ENCODE results near the gene C17orf75.

DNA sequence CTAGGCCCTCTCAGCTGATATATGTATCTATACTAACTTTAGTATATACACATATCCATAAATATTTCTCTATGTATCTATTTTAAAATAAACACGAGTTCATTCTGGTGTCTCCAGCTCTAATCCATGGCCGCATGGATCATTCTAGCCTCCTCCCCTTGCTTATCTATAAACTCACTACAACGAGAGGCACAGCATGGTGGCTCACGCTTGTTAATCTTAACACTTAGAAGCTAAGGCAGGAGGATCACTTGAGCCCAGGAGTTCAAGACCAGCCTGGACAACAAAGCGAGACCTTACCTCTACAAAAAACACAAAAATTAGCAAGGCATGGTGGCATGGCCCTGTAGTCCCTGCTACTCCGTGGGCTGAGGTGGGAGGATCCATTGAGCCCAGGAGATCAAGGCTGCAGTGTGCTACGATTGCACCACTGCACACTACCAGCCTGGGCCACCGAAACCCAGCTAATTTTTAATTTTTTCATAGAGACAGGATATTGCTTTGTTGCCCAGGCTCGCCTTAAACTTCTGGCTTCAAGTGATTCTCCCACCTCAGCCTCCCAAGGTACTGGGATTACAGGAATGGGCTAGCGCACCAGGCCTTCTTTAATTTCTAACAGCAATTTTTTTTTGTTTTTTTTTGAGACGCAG, 4.1 kb upstream of the C17orf75 start:
- TF ChIP-seq EZH2phosphoT487 (IDR thresholded peaks at IDR 0.05; ENCODE audit: borderline replicate concordance, low read length) (no peak), EZH2 (IDR thresholded peaks at IDR 0.05; ENCODE audit: low read length, unreplicated experiment) (no peak)
- TF ChIP-seq, protein P1, sequence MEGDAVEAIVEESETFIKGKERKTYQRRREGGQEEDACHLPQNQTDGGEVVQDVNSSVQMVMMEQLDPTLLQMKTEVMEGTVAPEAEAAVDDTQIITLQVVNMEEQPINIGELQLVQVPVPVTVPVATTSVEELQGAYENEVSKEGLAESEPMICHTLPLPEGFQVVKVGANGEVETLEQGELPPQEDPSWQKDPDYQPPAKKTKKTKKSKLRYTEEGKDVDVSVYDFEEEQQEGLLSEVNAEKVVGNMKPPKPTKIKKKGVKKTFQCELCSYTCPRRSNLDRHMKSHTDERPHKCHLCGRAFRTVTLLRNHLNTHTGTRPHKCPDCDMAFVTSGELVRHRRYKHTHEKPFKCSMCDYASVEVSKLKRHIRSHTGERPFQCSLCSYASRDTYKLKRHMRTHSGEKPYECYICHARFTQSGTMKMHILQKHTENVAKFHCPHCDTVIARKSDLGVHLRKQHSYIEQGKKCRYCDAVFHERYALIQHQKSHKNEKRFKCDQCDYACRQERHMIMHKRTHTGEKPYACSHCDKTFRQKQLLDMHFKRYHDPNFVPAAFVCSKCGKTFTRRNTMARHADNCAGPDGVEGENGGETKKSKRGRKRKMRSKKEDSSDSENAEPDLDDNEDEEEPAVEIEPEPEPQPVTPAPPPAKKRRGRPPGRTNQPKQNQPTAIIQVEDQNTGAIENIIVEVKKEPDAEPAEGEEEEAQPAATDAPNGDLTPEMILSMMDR (conservative IDR thresholded peaks at IDR 0.05; ENCODE audit: low read depth, low read length): no peak
